HepG2 (cell line): ENCODE data around the gene TMUB1. TPM values are rescaled to one million over a fixed set of nuclear protein-coding genes. Genes with fewer than 3 reads are reported as not detected.

Experiments
- ADNP ChIP-seq: sonication (generic); formaldehyde crosslinking; IDR thresholded peaks from 2 replicates; pipeline ENCODE4 v1.4.0; 2020; ENCODE audit warnings: missing genetic modification reagents
- ELF1 ChIP-seq: sonication (generic); formaldehyde crosslinking; IDR thresholded peaks from 2 replicates; pipeline ENCODE4 v1.4.0; 2020; ENCODE audit warnings: missing genetic modification reagents
- FOXA3 ChIP-seq: IDR thresholded peaks from 2 replicates; pipeline ENCODE4 v1.6.1; 2016; ENCODE audit warnings: missing genetic modification reagents, missing compliant biosample characterization
- HMG20B ChIP-seq: conservative IDR thresholded peaks from 2 replicates; pipeline ENCODE4 v1.6.1; 2016; ENCODE audit warnings: missing genetic modification reagents, missing compliant biosample characterization
- KAT7 ChIP-seq: IDR thresholded peaks from 2 replicates; pipeline ENCODE4 v1.6.1; 2018; ENCODE audit warnings: borderline replicate concordance, missing compliant biosample characterization
- KLF11 ChIP-seq: IDR thresholded peaks from 2 replicates; pipeline ENCODE4 v1.6.1; 2016; ENCODE audit warnings: missing compliant biosample characterization
- KMT2B ChIP-seq: IDR thresholded peaks from 2 replicates; pipeline ENCODE4 v1.6.1; 2016; ENCODE audit warnings: missing genetic modification reagents, missing compliant biosample characterization
- MAF1 ChIP-seq: sonication (generic); formaldehyde crosslinking; IDR thresholded peaks from 2 replicates; pipeline ENCODE4 v1.5.0; 2020; ENCODE audit warnings: missing genetic modification reagents, borderline replicate concordance
- MXI1 ChIP-seq: IDR thresholded peaks from 3 replicates; pipeline ENCODE4 v1.6.1; 2012; ENCODE audit warnings: low read depth, low read length, inconsistent platforms, borderline replicate concordance
- NR1H2 ChIP-seq: sonication (generic); formaldehyde crosslinking; IDR thresholded peaks from 2 replicates; pipeline ENCODE4 v1.8.1; 2022; ENCODE audit warnings: low read depth, missing genetic modification reagents, borderline replicate concordance
- NR3C1 ChIP-seq: sonication (generic); formaldehyde crosslinking; IDR thresholded peaks from 2 replicates; pipeline ENCODE4 v1.4.0; 2020; ENCODE audit warnings: missing genetic modification reagents
- TAF1 ChIP-seq: sonication (generic); formaldehyde crosslinking; IDR thresholded peaks from 2 replicates; pipeline ENCODE4 v1.4.0; 2020; ENCODE audit warnings: missing genetic modification reagents
- THAP8 ChIP-seq: sonication (generic); formaldehyde crosslinking; IDR thresholded peaks from 2 replicates; pipeline ENCODE4 v1.5.1; 2020; ENCODE audit warnings: missing genetic modification reagents, mild to moderate bottlenecking, borderline replicate concordance
- XBP1 ChIP-seq: sonication (generic); formaldehyde crosslinking; IDR thresholded peaks from 2 replicates; pipeline ENCODE4 v1.5.0; 2020; ENCODE audit warnings: missing genetic modification reagents
- ZBTB49 ChIP-seq: sonication (generic); formaldehyde crosslinking; IDR thresholded peaks from 2 replicates; pipeline ENCODE4 v1.4.0; 2020; ENCODE audit warnings: missing genetic modification reagents, borderline replicate concordance
- ZKSCAN1 ChIP-seq: fragments of 150-350 bp; IDR thresholded peaks from 2 replicates; pipeline ENCODE4 v1.6.1; 2014; ENCODE audit warnings: low read length
- ZMYM4 ChIP-seq: sonication (generic); formaldehyde crosslinking; IDR thresholded peaks from 2 replicates; pipeline ENCODE4 v1.8.1; 2023; ENCODE audit warnings: mild to moderate bottlenecking, missing genetic modification reagents
- ZNF253 ChIP-seq: sonication (generic); formaldehyde crosslinking; IDR thresholded peaks from 2 replicates; pipeline ENCODE4 v1.8.0; 2022; ENCODE audit warnings: mild to moderate bottlenecking, missing genetic modification reagents, borderline replicate concordance
- ZNF34 ChIP-seq: sonication (generic); formaldehyde crosslinking; IDR thresholded peaks from 2 replicates; pipeline ENCODE4 v1.4.0; 2020; ENCODE audit warnings: mild to moderate bottlenecking, missing genetic modification reagents, borderline replicate concordance
- ZNF496 ChIP-seq: sonication (generic); formaldehyde crosslinking; IDR thresholded peaks from 2 replicates; pipeline ENCODE4 v1.8.1; 2023; ENCODE audit warnings: mild to moderate bottlenecking, moderate library complexity, missing genetic modification reagents; ENCODE audit not compliant: insufficient replicate concordance
- ZNF652 ChIP-seq: IDR thresholded peaks from 2 replicates; pipeline ENCODE4 v1.6.1; 2016; ENCODE audit warnings: low read depth, borderline replicate concordance
- ZNF703 ChIP-seq: sonication (generic); formaldehyde crosslinking; IDR thresholded peaks from 2 replicates; pipeline ENCODE4 v1.5.1; 2020; ENCODE audit warnings: missing genetic modification reagents, mild to moderate bottlenecking, moderate library complexity, borderline replicate concordance
- ZNF749 ChIP-seq: sonication (generic); formaldehyde crosslinking; IDR thresholded peaks from 2 replicates; pipeline ENCODE4 v1.8.0; 2022; ENCODE audit warnings: mild to moderate bottlenecking, missing genetic modification reagents, moderate library complexity, borderline replicate concordance
- ZSCAN30 ChIP-seq: sonication (generic); formaldehyde crosslinking; IDR thresholded peaks from 2 replicates; pipeline ENCODE4 v1.5.0; 2020; ENCODE audit warnings: mild to moderate bottlenecking, missing genetic modification reagents
- polyA plus RNA-seq, 8 experiments: library from polyadenylated mRNA; depleted of rRNA in 3 of 8; stranded (reverse) in 7 of 8; unstranded in 1 of 8; fragments of >200 nt; fragmentation: Illumina TruSeq in 4 of 8; extraction: Trizol in 4 of 8; gene quantifications; 2 replicates each; pipeline versions ENCODE4 v1.2.1 to v1.2.3, GENCODE V29; 2011 to 2016; ENCODE audit warnings: low read depth in 4 of 8, missing spikeins in 1 of 8, mixed read lengths in 1 of 8; ENCODE audit not compliant: insufficient read depth in 1 of 8
- total RNA-seq, 5 experiments: library from RNA; depleted of rRNA; stranded (reverse); fragments of >200 nt; fragmentation: Illumina TruSeq; extraction: Trizol; gene quantifications; 2 replicates each; pipeline ENCODE4 v1.2.3, GENCODE V29; 2016; ENCODE audit warnings: low read depth in 1 of 5
- TF ChIP-seq, protein P1 (sequence below): sonication (generic); formaldehyde crosslinking; IDR thresholded peaks from 2 replicates; pipeline ENCODE4 v1.4.0; 2020; ENCODE audit warnings: missing genetic modification reagents
- TF ChIP-seq, protein P2 (sequence below): sonication (generic); formaldehyde crosslinking; IDR thresholded peaks from 2 replicates; pipeline ENCODE4 v1.4.0; 2020; ENCODE audit warnings: missing genetic modification reagents, borderline replicate concordance

The TMUB1 gene
- total and polyA plus RNA-seq, 2 of the 13 experiments (the other 11 are each of a cell fraction or from before 2014, with no cell fraction given), result 44.8 to 51.6 TPM

DNA sequence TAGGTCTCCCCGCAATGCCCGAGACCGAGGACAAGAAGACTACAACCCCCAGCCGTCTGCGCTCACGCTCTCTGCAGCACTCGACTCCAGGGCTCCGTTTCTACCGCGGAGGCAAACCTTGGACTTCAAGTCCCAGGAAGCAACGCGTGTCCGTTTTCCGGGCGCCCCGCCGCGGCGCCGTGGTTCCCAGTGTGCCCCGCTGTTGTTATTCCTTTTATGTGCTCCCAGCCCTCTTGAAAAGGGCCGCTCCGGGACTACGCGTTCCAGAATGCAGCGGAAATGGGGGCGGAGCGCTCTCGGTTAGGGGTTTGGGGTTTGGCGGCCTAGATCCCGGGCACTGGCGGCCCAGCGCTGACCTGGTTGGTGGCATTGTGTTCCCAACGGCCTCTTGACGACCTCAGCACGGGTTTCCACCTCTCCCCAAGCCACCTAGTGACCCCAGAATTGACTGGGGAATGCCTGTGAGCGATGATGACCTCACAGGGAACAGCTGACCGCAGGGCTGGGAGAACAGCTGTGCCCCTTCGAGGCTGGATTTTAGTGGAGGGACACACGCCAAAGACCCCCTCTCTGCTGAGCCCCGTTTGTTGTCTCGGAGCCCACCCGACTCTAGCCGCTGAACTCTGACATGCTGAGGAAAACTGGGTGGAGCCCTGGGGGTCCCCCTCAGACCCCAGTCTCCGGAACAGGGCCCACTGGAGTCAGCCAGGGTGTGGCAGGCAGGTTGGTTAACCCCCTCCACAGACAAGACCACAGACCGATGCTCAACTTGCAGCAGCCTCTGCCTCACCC is 25.1 kb downstream of the TMUB1 start (continued):
- TF ChIP-seq MAF1 (CRISPR knock-in tag) (peak; percentile 73; the same call in 1 of the 2 replicates), ZMYM4 (CRISPR knock-in tag) (no peak), ZNF749 (CRISPR knock-in tag) (no peak), ZSCAN30 (CRISPR knock-in tag) (no peak), ZKSCAN1 (no peak), ZNF703 (CRISPR knock-in tag) (no peak), TAF1 (CRISPR knock-in tag) (peak; percentile 52; the same call in 1 of the 2 replicates), KMT2B (CRISPR knock-in tag) (no peak), XBP1 (0 out of 2 replicates have a peak, but pooled peaks have one; percentile 10), NR1H2 (CRISPR knock-in tag) (no peak), MXI1 (peak; percentile 63; the same call in 1 of the 3 replicates), ZNF34 (CRISPR knock-in tag) (no peak), KLF11 (CRISPR knock-in tag) (no peak), THAP8 (CRISPR knock-in tag) (no peak), ZNF652 (CRISPR knock-in tag) (no peak; the same call in 1 of the 2 replicates), ELF1 (CRISPR knock-in tag) (peak; percentile 97), ZNF496 (CRISPR knock-in tag) (no peak), FOXA3 (peak; percentile 61), HMG20B (CRISPR knock-in tag) (no peak), ADNP (CRISPR knock-in tag) (no peak), ZBTB49 (CRISPR knock-in tag) (no peak), NR3C1 (CRISPR knock-in tag) (no peak), ZNF253 (CRISPR knock-in tag) (no peak), KAT7 (no peak; the same call in 1 of the 2 replicates)
- TF ChIP-seq, protein P1, sequence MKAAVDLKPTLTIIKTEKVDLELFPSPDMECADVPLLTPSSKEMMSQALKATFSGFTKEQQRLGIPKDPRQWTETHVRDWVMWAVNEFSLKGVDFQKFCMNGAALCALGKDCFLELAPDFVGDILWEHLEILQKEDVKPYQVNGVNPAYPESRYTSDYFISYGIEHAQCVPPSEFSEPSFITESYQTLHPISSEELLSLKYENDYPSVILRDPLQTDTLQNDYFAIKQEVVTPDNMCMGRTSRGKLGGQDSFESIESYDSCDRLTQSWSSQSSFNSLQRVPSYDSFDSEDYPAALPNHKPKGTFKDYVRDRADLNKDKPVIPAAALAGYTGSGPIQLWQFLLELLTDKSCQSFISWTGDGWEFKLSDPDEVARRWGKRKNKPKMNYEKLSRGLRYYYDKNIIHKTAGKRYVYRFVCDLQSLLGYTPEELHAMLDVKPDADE (CRISPR knock-in tag), result no peak
- TF ChIP-seq, protein P2, sequence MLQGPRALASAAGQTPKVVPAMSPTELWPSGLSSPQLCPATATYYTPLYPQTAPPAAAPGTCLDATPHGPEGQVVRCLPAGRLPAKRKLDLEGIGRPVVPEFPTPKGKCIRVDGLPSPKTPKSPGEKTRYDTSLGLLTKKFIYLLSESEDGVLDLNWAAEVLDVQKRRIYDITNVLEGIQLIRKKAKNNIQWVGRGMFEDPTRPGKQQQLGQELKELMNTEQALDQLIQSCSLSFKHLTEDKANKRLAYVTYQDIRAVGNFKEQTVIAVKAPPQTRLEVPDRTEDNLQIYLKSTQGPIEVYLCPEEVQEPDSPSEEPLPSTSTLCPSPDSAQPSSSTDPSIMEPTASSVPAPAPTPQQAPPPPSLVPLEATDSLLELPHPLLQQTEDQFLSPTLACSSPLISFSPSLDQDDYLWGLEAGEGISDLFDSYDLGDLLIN, result peak; percentile 17; the same call in 1 of the 2 replicates
